Activated naive CD4-positive, alpha-beta T cell treated with anti-CD3 and anti-CD28 coated beads, Interleukin-2, amount 50 U/mL, for 72 hours (primary cell): ENCODE results near the gene SMG1. TPM values are rescaled to one million over a fixed set of nuclear protein-coding genes. Genes with fewer than 3 reads are reported as not detected.

Experiments used
- ATAC-seq, 2 donors: fragments of 150-1000 bp; cut with Tn5 transposase; 2 replicates each; pipeline ENCODE4 v1.10.0; 2021; ENCODE audit warnings: mild to moderate bottlenecking in 2 of 2, moderate library complexity in 2 of 2
- DNase-seq, 2 donors: peaks; one replicate each; pipeline ENCODE4 v3.0.0; 2021 to 2022; ENCODE audit warnings: low spot score in 2 of 2
- H3K27ac Mint-ChIP-seq, 2 donors: one replicate each; pipeline ENCODE4 v1.8.0; 2022; ENCODE audit warnings: mild to moderate bottlenecking in 2 of 2, mixed read lengths in 2 of 2
- H3K36me3 Mint-ChIP-seq, 2 donors: one replicate each; pipeline ENCODE4 v1.8.0; 2022; ENCODE audit warnings: mixed read lengths in 2 of 2
- H3K9me3 Mint-ChIP-seq, 2 donors: one replicate each; pipeline ENCODE4 v1.8.0; 2022; ENCODE audit warnings: mixed read lengths in 2 of 2
- total RNA-seq, 2 donors: library from RNA; stranded (reverse); gene quantifications; one replicate each; pipeline ENCODE4 v1.2.3, GENCODE V29; 2022

The SMG1 gene
- total RNA-seq, 2 donors from 2014 or later: 181 to 216 TPM

GRCh38 chr16:18833707-18834505 lies 92.3 kb downstream of the SMG1 start:
- peak overlapping the region; percentile 35 to 72 for H3K27ac Mint-ChIP-seq
- ATAC-seq (no peak), DNase-seq (no peak)
- H3K36me3 Mint-ChIP-seq: peaks cover 38 to 48% of the 10 kb centered on the region in 2 donors
- no peaks in the 10 kb centered on the region for H3K9me3 Mint-ChIP-seq

- ATAC-seq (no peak), DNase-seq (no peak)
- peaks cover 42 to 51% of the 10 kb centered on the region in 2 donors for H3K36me3 Mint-ChIP-seq
- no peaks in the 10 kb centered on the region for H3K9me3 Mint-ChIP-seq
- H3K27ac Mint-ChIP-seq: peak overlapping the region in 1 of 2 donors; percentile 29
These were observed 93.6 kb downstream of the SMG1 start for GRCh38 chr16:18832613-18833012.

GRCh38 chr16:18832006-18832405 lies 94.2 kb downstream of the SMG1 start:
- Mint-ChIP-seq H3K9me3 (no peaks in the 10 kb centered on the region), H3K36me3 (peaks cover 42 to 47% of the 10 kb centered on the region in 2 donors), H3K27ac (no peak overlapping the region)
- DNase-seq (no peak), ATAC-seq (no peak)

- DNase-seq (no peak), ATAC-seq (no peak)
- Mint-ChIP-seq H3K9me3 (no peaks in the 10 kb centered on the region), H3K27ac (peak overlapping the region in 1 of 2 donors; percentile 40), H3K36me3 (peaks cover 24 to 27% of the 10 kb centered on the region in 2 donors)
These were observed 97.0 kb downstream of the SMG1 start for GRCh38 chr16:18829251-18829650.

- Mint-ChIP-seq H3K27ac (peak overlapping the region in 1 of 2 donors; percentile 2), H3K36me3 (peaks cover 18 to 26% of the 10 kb centered on the region in 2 donors), H3K9me3 (no peaks in the 10 kb centered on the region)
- ATAC-seq (no peak), DNase-seq (no peak)
These were observed 98.3 kb downstream of the SMG1 start for GRCh38 chr16:18827890-18828289.

- Mint-ChIP-seq H3K36me3 (peaks cover 15 to 36% of the 10 kb centered on the region in 2 donors), H3K9me3 (no peaks in the 10 kb centered on the region), H3K27ac (peak overlapping the region in 1 of 2 donors; percentile 22)
- no peak for ATAC-seq
- DNase-seq: no peak
These were observed 109.9 kb downstream of the SMG1 start for GRCh38 chr16:18816286-18816685.

DNA sequence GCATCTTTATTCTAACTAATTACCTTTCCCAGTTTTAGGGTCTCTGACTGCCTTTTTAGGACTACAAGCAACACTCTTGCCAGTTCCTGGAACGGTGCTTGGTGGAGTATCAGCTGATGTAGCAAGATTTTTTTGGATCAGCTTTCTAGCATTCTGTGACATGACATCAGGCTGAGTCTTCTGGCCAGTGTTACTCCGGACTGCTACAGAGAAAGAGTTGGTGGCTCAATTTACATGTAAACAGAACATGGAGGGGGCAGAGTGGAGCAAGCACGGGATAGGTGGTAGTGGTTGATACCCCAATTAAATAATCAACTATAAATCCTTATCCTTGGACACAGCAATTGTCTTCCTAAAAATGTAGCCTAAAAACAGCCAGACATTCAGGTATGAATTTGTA lies 114.3 kb downstream of the SMG1 start:
- no peak for ATAC-seq
- Mint-ChIP-seq H3K9me3 (no peaks in the 10 kb centered on the region), H3K36me3 (peaks cover 23 to 40% of the 10 kb centered on the region in 2 donors), H3K27ac (no peak overlapping the region)
- no peak for DNase-seq

DNA sequence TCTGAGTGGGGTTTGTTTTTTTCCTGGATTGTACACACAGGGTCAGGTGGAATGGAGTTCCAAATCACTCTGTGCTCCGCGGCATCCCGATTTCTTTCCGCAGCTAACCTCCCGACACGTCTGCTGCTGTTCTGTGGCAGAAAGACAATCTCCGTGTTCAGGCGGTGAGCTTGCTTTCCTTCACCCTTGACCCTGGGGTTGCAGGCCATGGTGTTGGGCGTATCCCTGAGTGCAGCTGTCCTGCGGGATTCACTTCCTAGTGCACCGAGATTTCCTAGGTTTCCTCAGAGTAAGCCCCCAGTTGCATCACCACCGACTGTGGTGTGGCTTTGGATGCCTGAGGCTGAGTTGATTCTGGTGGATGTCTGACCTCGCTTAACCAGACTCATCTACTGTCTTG lies 117.0 kb downstream of the SMG1 start:
- ATAC-seq (no peak), DNase-seq (no peak)
- peaks cover 23 to 30% of the 10 kb centered on the region in 2 donors for H3K36me3 Mint-ChIP-seq
- H3K27ac Mint-ChIP-seq: no peak overlapping the region
- H3K9me3 Mint-ChIP-seq: no peaks in the 10 kb centered on the region

DNA sequence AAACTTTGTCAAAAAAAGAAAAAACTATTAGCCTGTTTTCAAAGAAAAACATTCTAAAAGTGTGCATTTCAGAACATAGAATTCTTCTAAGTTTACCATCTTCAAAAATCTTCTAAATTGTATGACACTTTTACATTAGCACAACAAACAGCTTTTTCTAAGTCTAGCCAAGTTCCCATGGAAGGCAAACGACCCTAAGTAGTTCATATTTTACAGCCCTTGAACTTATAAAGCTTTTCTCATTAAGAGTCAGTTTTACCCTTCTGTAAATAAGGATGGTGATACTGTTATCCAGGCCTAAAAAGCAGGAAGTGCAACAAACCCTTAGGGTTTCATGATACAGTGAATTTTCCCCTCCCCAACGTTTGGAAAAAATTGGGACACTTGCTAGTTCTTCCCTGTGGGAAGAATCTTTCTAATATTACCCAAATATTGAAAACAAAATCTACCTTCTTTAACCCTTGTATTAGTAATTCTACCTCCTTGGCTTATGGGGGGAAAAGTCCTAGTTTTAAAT lies 120.9 kb downstream of the SMG1 start:
- no peak for DNase-seq
- no peak for ATAC-seq
- H3K36me3 Mint-ChIP-seq: peaks cover 32 to 43% of the 10 kb centered on the region in 2 donors
- peak overlapping the region in 1 of 2 donors; percentile 91 for H3K27ac Mint-ChIP-seq
- H3K9me3 Mint-ChIP-seq: no peaks in the 10 kb centered on the region

- H3K36me3 Mint-ChIP-seq: peaks cover 32 to 45% of the 10 kb centered on the region in 2 donors
- no peak for DNase-seq
These were observed 121.7 kb downstream of the SMG1 start for GRCh38 chr16:18804540-18804939.

DNA sequence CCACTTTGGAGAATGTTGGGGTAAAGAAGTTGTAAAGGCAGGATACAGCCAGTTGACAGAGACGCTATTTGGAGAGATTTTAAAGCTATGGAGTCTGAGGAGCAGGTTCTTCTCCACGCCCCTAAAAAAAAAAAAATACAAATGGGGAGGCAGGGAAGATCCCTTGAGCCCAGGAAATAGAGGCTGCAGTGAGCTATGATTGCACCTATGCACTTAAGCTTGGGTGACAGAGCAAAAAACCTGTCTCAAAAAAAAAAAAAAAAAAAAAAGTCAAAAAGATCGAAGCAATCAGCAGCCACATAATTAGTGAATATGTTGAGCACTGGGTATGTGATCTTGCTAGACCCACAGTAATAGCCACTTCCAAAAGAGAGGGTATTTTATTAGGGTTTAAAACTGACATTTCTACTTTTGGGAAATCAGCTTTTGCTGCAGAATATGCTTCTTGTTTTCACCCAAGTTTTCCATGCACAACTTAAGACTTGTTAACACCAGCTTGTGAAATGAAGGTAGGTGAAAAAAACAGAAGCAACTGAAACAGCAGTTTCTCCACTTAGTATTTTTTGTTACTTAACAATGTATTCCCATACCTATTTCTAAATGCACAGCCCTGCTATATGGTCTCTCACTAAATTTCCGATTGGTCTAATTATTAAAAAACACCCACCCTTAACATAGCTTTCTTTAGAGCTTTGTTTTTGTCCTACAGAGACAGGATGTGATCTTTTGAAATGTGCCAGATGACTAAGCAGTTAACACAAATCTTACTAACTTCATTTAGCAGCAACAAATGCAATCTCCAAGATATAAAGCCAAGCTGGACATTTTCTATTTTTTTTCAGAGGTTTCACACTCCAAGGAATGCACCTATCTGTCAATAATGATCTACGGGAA lies 122.4 kb downstream of the SMG1 start:
- DNase-seq: no peak
- peak overlapping the region; percentile 91 to 99 for H3K27ac Mint-ChIP-seq
- no peak for ATAC-seq
- H3K36me3 Mint-ChIP-seq: peaks cover 25 to 44% of the 10 kb centered on the region in 2 donors
- H3K9me3 Mint-ChIP-seq: no peaks in the 10 kb centered on the region

More at GRCh38 chr16:18804540-18804939, 121.7 kb downstream of the SMG1 start:
- Mint-ChIP-seq H3K9me3 (no peaks in the 10 kb centered on the region), H3K27ac (peak overlapping the region; percentile 91 to 99)
- no peak for ATAC-seq

DNA sequence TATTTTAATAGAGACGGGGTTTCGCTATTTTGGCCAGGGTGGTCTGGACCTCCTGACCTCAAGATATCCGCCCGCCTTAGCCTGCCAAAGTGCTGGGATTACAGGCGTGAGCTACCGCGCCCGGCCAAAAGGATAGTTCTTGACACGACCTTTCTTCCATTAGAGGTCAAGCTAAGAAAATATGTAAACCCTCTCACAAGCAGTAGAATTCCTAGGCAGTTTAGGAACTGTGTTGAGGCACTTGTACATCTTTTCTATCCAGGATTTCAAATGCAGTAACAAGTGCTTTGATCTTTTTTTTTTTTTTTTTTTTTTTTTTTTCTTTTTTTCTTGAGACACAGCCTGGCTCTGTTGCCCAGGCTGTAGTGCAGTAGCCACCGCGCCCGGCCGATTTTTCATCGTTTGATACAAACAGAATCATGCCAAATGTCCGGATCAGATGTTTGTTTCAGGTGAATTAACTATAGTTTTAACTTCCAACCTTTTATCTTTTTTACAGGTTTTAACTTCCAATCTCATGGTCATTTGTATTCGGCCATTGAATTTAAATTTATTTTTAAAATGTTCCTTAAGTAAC lies 123.4 kb downstream of the SMG1 start:
- Mint-ChIP-seq H3K36me3 (peaks cover 20 to 38% of the 10 kb centered on the region in 2 donors), H3K9me3 (no peaks in the 10 kb centered on the region), H3K27ac (peak overlapping the region; percentile 81 to 99)
- DNase-seq (no peak), ATAC-seq (no peak)

DNA sequence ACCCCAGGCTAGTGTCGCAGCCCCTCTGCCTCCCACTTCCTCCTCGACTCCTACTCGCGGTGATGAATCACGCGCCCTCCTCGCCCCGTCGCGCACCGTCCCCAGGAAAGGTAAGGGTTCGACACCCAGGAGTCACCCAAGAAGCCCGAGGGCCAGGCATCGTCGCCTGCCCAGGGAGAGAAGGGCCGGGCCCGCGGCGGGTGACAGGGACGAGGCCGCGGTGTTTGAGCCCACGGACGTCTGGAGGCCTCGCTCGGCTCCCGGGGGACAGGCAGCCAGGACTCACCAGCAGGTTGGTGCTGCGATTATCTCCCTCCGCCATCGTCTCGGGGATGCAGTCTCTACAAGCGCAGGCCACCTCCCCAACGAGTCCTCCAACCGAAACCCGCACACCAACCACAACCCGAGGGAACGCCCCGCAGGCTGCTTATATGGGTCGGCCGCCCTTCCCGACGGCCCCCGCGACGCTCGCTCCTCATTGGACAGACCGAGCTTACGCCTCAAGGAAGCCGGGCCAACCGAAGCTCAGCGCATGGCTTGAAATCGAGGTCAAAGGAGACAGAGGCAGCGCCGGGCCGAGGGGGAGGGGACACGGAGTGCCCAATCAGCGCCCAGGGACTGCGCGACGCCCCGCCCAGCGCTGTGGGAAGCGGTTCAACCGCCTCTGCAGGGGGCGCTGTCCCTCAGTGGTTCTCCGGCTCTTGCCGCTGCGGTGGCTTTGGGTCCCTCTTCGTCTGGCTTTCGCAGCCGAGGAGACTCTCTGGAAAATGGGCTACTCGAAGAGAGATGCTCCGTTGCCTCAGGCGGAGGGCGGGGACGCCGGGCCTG lies 124.8 kb downstream of the SMG1 start, which contains the start of gene ARL6IP1:
ARL6IP1 (minus strand) TSS at position 405 of the 828 bp plus-strand sequence; CDS start at position 322, 83 bp downstream.
- DNase-seq (peak; percentile 98 to 99), ATAC-seq (peak; percentile 94 to 96)
- Mint-ChIP-seq H3K9me3 (no peaks in the 10 kb centered on the region), H3K36me3 (peaks cover 20 to 45% of the 10 kb centered on the region in 2 donors), H3K27ac (peak within 1 kb of the TSS; percentile 98 to 99)

GRCh38 chr16:18800775-18801144 lies 125.4 kb downstream of the SMG1 start:
- Mint-ChIP-seq H3K9me3 (no peaks in the 10 kb centered on the region), H3K36me3 (peaks cover 20 to 43% of the 10 kb centered on the region in 2 donors), H3K27ac (peak overlapping the region; percentile 98 to 99)
- DNase-seq: no peak
- ATAC-seq: no peak

DNA sequence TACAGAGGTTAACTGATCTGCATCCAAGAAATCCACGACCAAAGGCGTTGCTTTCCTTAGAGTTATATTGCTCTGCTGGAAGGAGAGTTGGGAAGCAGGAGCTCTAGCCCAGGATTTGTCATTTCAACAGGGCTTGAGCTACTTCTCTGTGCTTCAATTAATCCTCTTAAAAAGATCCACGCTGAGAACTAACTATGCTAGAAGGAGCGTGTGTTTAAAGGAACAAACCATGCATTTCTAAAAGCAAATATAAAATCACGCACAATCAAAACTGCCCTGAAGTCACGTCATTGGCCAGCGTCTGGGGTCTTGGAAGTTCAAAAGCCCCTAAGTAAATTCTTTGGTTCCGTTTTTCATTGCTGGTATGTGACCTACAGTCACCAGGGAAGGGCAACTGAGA lies 125.9 kb downstream of the SMG1 start:
- Mint-ChIP-seq H3K36me3 (peaks cover 20 to 42% of the 10 kb centered on the region in 2 donors), H3K9me3 (no peaks in the 10 kb centered on the region), H3K27ac (peak overlapping the region; percentile 98 to 99)
- DNase-seq (no peak), ATAC-seq (no peak)

- Mint-ChIP-seq H3K36me3 (peaks cover 20 to 43% of the 10 kb centered on the region in 2 donors), H3K27ac (peak overlapping the region; percentile 98 to 99), H3K9me3 (no peaks in the 10 kb centered on the region)
- no peak for ATAC-seq
- no peak for DNase-seq
These were observed 126.7 kb downstream of the SMG1 start for GRCh38 chr16:18799500-18799899.
